Measurements from ENCODE around the gene CTPS2.
"Not testable (repeated sequence)": the region's sequence is repeated elsewhere in the genome, so short reads cannot be mapped to it uniquely, and the experiment has no call there.

CTPS2 gene

GRCh38 chrX:16579517-16579916 is 133.0 kb downstream of the CTPS2 start:
- no peak overlapping the region for H4K91ac ChIP-seq (ENCODE audit: low read depth, low read length, poor library complexity)
- H3K36me3 ChIP-seq (replicated peaks in 1 of 2; ENCODE audit: control insufficient read depth in 2 of 2, insufficient read depth in 2 of 2, low read length in 2 of 2), result no peaks in the 10 kb centered on the region
- H3K4me3 ChIP-seq (ENCODE audit: low read length in 2 of 2), result no peak overlapping the region
- no peak overlapping the region for H2BK12ac ChIP-seq (ENCODE audit: low read length)
- H4K8ac ChIP-seq (ENCODE audit: low read depth, low read length), result no peak overlapping the region
- H3K23ac ChIP-seq (ENCODE audit: low read depth, low read length, poor library complexity), result no peak overlapping the region
- no peak overlapping the region for H2BK120ac ChIP-seq (ENCODE audit: low read depth, low read length)
- no peak overlapping the region for H2BK15ac ChIP-seq (ENCODE audit: low read length)
- no peaks in the 10 kb centered on the region for H3K27me3 ChIP-seq (ENCODE audit: control insufficient read depth in 3 of 3, insufficient read depth in 3 of 3, low read depth in 1 of 3, low read length in 3 of 3)
- no peak overlapping the region for H2AK5ac ChIP-seq (ENCODE audit: low read depth, low read length)
- H3K18ac ChIP-seq (ENCODE audit: low read length), result no peak overlapping the region
- no peak for DNase-seq (ENCODE audit: low spot score)
- no peak overlapping the region for H2BK5ac ChIP-seq (ENCODE audit: low read length)
- H3K14ac ChIP-seq (ENCODE audit: low read length), result no peak overlapping the region
- no peaks in the 10 kb centered on the region for H3K79me1 ChIP-seq (ENCODE audit: low read depth, low read length)
- no peak overlapping the region for H3K4me2 ChIP-seq (ENCODE audit: insufficient read depth, low read length, poor library complexity, severe bottlenecking)
- peaks cover 0 to 12% of the 10 kb centered on the region in 2 donors for H3K9me3 ChIP-seq (replicated peaks in 1 of 2; ENCODE audit: control insufficient read depth in 2 of 2, insufficient read depth in 1 of 2, low read depth in 1 of 2, low read length in 2 of 2)
- no peak overlapping the region for H3K27ac ChIP-seq (replicated peaks; ENCODE audit: low read length)
- no peak overlapping the region for H2AFZ ChIP-seq (ENCODE audit: low read length)
- WGBS, 2 donors (ENCODE audit: extremely low coverage in 2 of 2, insufficient read length in 2 of 2, insufficient replicate concordance in 1 of 2), result no CpG with 5 or more reads among the region's 3 CpGs
- no peak overlapping the region for H3K9ac ChIP-seq (ENCODE audit: low read depth, low read length, poor library complexity)
- no peak overlapping the region for H3K4ac ChIP-seq (ENCODE audit: low read length)
- peaks cover 0 to 2% of the 10 kb centered on the region in 2 donors for H3K4me1 ChIP-seq (ENCODE audit: control insufficient read depth in 2 of 2, insufficient read depth in 1 of 2, low read depth in 1 of 2, low read length in 2 of 2)

- H3K14ac ChIP-seq (ENCODE audit: low read length), result no peak overlapping the region
- no peaks in the 10 kb centered on the region for H3K79me1 ChIP-seq (ENCODE audit: low read depth, low read length)
- no peak for DNase-seq (ENCODE audit: low spot score)
- no peak overlapping the region for H2BK12ac ChIP-seq (ENCODE audit: low read length)
- no peak overlapping the region for H3K27ac ChIP-seq (replicated peaks; ENCODE audit: low read length)
- no peak overlapping the region for H2AFZ ChIP-seq (ENCODE audit: low read length)
- H3K4me2 ChIP-seq (ENCODE audit: insufficient read depth, low read length, poor library complexity, severe bottlenecking), result no peak overlapping the region
- H3K9me3 ChIP-seq (replicated peaks in 1 of 2; ENCODE audit: control insufficient read depth in 2 of 2, insufficient read depth in 1 of 2, low read depth in 1 of 2, low read length in 2 of 2), result peaks cover 0 to 12% of the 10 kb centered on the region in 2 donors
- H3K4me1 ChIP-seq (ENCODE audit: control insufficient read depth in 2 of 2, insufficient read depth in 1 of 2, low read depth in 1 of 2, low read length in 2 of 2), result peaks cover 0 to 2% of the 10 kb centered on the region in 2 donors
- H2BK120ac ChIP-seq (ENCODE audit: low read depth, low read length), result no peak overlapping the region
- H2AK5ac ChIP-seq (ENCODE audit: low read depth, low read length), result no peak overlapping the region
- H3K4me3 ChIP-seq (ENCODE audit: low read length in 2 of 2), result no peak overlapping the region
- H4K91ac ChIP-seq (ENCODE audit: low read depth, low read length, poor library complexity), result no peak overlapping the region
- H3K36me3 ChIP-seq (replicated peaks in 1 of 2; ENCODE audit: control insufficient read depth in 2 of 2, insufficient read depth in 2 of 2, low read length in 2 of 2), result no peaks in the 10 kb centered on the region
- no peak overlapping the region for H4K8ac ChIP-seq (ENCODE audit: low read depth, low read length)
- no CpG with 5 or more reads among the region's 2 CpGs for WGBS, 2 donors (ENCODE audit: extremely low coverage in 2 of 2, insufficient read length in 2 of 2, insufficient replicate concordance in 1 of 2)
- H3K23ac ChIP-seq (ENCODE audit: low read depth, low read length, poor library complexity), result no peak overlapping the region
- H3K4ac ChIP-seq (ENCODE audit: low read length), result no peak overlapping the region
- H3K18ac ChIP-seq (ENCODE audit: low read length), result no peak overlapping the region
- no peak overlapping the region for H3K9ac ChIP-seq (ENCODE audit: low read depth, low read length, poor library complexity)
- no peaks in the 10 kb centered on the region for H3K27me3 ChIP-seq (ENCODE audit: control insufficient read depth in 3 of 3, insufficient read depth in 3 of 3, low read depth in 1 of 3, low read length in 3 of 3)
- H2BK5ac ChIP-seq (ENCODE audit: low read length), result no peak overlapping the region
- no peak overlapping the region for H2BK15ac ChIP-seq (ENCODE audit: low read length)
These were observed 134.3 kb downstream of the CTPS2 start for GRCh38 chrX:16578218-16578617.

GRCh38 chrX:16577483-16578029 is 134.9 kb downstream of the CTPS2 start:
- Histone ChIP-seq H2BK5ac (ENCODE audit: low read length) (no peak overlapping the region), H3K4me3 (ENCODE audit: low read length in 2 of 2) (no peak overlapping the region), H3K27me3 (ENCODE audit: control insufficient read depth in 3 of 3, insufficient read depth in 3 of 3, low read depth in 1 of 3, low read length in 3 of 3) (no peaks in the 10 kb centered on the region), H4K8ac (ENCODE audit: low read depth, low read length) (no peak overlapping the region), H3K18ac (ENCODE audit: low read length) (no peak overlapping the region), H2AFZ (ENCODE audit: low read length) (no peak overlapping the region), H2BK15ac (ENCODE audit: low read length) (no peak overlapping the region), H3K27ac (replicated peaks; ENCODE audit: low read length) (no peak overlapping the region), H3K9ac (ENCODE audit: low read depth, low read length, poor library complexity) (no peak overlapping the region), H3K79me1 (ENCODE audit: low read depth, low read length) (no peaks in the 10 kb centered on the region), H3K9me3 (replicated peaks in 1 of 2; ENCODE audit: control insufficient read depth in 2 of 2, insufficient read depth in 1 of 2, low read depth in 1 of 2, low read length in 2 of 2) (peaks cover 0 to 12% of the 10 kb centered on the region in 2 donors), H2AK5ac (ENCODE audit: low read depth, low read length) (no peak overlapping the region), H2BK12ac (ENCODE audit: low read length) (no peak overlapping the region), H3K4me2 (ENCODE audit: insufficient read depth, low read length, poor library complexity, severe bottlenecking) (no peak overlapping the region), H3K4me1 (ENCODE audit: control insufficient read depth in 2 of 2, insufficient read depth in 1 of 2, low read depth in 1 of 2, low read length in 2 of 2) (peaks cover 0 to 2% of the 10 kb centered on the region in 2 donors), H4K91ac (ENCODE audit: low read depth, low read length, poor library complexity) (no peak overlapping the region), H2BK120ac (ENCODE audit: low read depth, low read length) (no peak overlapping the region), H3K36me3 (replicated peaks in 1 of 2; ENCODE audit: control insufficient read depth in 2 of 2, insufficient read depth in 2 of 2, low read length in 2 of 2) (no peaks in the 10 kb centered on the region), H3K4ac (ENCODE audit: low read length) (no peak overlapping the region), H3K23ac (ENCODE audit: low read depth, low read length, poor library complexity) (no peak overlapping the region), H3K14ac (ENCODE audit: low read length) (no peak overlapping the region)
- WGBS, 2 donors (ENCODE audit: extremely low coverage in 2 of 2, insufficient read length in 2 of 2, insufficient replicate concordance in 1 of 2), result no CpG with 5 or more reads among the region's 2 CpGs
- DNase-seq (ENCODE audit: low spot score), result peak; percentile 0

GRCh38 chrX:16575388-16575787 is 137.1 kb downstream of the CTPS2 start:
- H4K91ac ChIP-seq (ENCODE audit: low read depth, low read length, poor library complexity); DNase-seq (ENCODE audit: low spot score); H3K79me1 ChIP-seq (ENCODE audit: low read depth, low read length); H2AK5ac ChIP-seq (ENCODE audit: low read depth, low read length); H3K4me3 ChIP-seq (ENCODE audit: low read length in 2 of 2); H2AFZ ChIP-seq (ENCODE audit: low read length); H3K4ac ChIP-seq (ENCODE audit: low read length); H4K8ac ChIP-seq (ENCODE audit: low read depth, low read length); H3K36me3 ChIP-seq (replicated peaks in 1 of 2; ENCODE audit: control insufficient read depth in 2 of 2, insufficient read depth in 2 of 2, low read length in 2 of 2); H2BK120ac ChIP-seq (ENCODE audit: low read depth, low read length); H3K14ac ChIP-seq (ENCODE audit: low read length); H3K9ac ChIP-seq (ENCODE audit: low read depth, low read length, poor library complexity); H3K4me1 ChIP-seq (ENCODE audit: control insufficient read depth in 2 of 2, insufficient read depth in 1 of 2, low read depth in 1 of 2, low read length in 2 of 2); H3K9me3 ChIP-seq (replicated peaks in 1 of 2; ENCODE audit: control insufficient read depth in 2 of 2, insufficient read depth in 1 of 2, low read depth in 1 of 2, low read length in 2 of 2); H3K27ac ChIP-seq (replicated peaks; ENCODE audit: low read length); H2BK5ac ChIP-seq (ENCODE audit: low read length); H3K23ac ChIP-seq (ENCODE audit: low read depth, low read length, poor library complexity); H3K18ac ChIP-seq (ENCODE audit: low read length); H3K4me2 ChIP-seq (ENCODE audit: insufficient read depth, low read length, poor library complexity, severe bottlenecking); H3K27me3 ChIP-seq (ENCODE audit: control insufficient read depth in 3 of 3, insufficient read depth in 3 of 3, low read depth in 1 of 3, low read length in 3 of 3); H2BK12ac ChIP-seq (ENCODE audit: low read length); H2BK15ac ChIP-seq (ENCODE audit: low read length): not testable (repeated sequence)
- no CpG with 5 or more reads among the region's 35 CpGs for WGBS, 2 donors (ENCODE audit: extremely low coverage in 2 of 2, insufficient read length in 2 of 2, insufficient replicate concordance in 1 of 2)

Measured in neuronal stem cell (in vitro differentiated cells).